ENCODE measurements around the gene SRPK3. TPM values are rescaled to one million over a fixed set of nuclear protein-coding genes. Genes with fewer than 3 reads are reported as not detected.

Gene SRPK3
- total RNA-seq, 2 donors from 2014 or later, result not detected

DNA sequence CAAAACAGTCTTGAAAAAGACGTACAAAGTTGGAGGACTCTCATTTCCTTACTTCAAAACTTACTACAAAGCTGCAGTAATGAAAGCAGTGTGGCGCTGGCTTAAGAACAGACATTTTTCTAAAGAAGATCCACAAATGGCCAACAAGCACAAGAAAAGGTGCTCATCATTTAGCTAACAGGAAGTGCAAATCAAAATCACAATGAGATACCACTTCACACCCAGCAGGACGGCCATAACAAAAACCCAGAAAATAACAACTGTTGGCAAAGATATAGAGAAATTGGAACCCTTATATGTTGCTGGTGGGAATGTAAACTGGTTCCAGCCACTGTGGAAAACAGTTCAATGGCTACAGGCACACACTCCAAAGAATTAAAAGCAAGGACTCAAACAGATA, 46.2 kb downstream of the SRPK3 start:
- Mint-ChIP-seq H3K4me1 (ENCODE audit: low read depth in 2 of 2) (peaks cover 23 to 32% of the 10 kb centered on the region in 2 donors), H3K27ac (peak overlapping the region; percentile 12 to 16), H3K27me3 (peaks cover 0 to 6% of the 10 kb centered on the region in 2 donors), H3K9me3 (no peaks in the 10 kb centered on the region), H3K4me3 (peak overlapping the region; percentile 11), H3K36me3 (no peaks in the 10 kb centered on the region)
- DNase-seq (ENCODE audit: low spot score) (no peak), ATAC-seq (no peak)

DNA sequence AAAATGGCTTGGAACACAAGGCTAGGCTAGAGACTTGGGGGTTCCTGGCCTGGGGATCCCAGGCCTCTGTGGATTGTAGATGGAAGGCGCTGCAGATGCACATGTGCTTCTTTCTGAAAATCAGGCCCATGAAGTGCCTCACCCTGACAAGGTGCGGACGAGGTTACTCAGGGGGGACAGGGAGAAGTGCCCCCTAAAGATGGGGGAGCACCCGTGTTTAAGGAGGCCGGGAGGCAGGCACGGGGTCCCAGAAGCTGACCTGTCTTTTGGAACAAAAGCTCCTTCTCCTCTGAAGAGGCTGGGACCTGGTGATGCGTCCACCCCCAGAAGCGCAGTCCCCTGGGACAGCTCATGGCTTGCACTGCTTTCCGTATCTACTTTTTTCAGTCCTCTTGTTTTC, 47.1 kb downstream of the SRPK3 start:
- ATAC-seq (no peak), DNase-seq (ENCODE audit: low spot score) (no peak)
- Mint-ChIP-seq H3K9me3 (no peaks in the 10 kb centered on the region), H3K4me3 (peak overlapping the region; percentile 12), H3K27me3 (peaks cover 0 to 9% of the 10 kb centered on the region in 2 donors), H3K36me3 (no peaks in the 10 kb centered on the region), H3K27ac (peak overlapping the region; percentile 12 to 16), H3K4me1 (ENCODE audit: low read depth in 2 of 2) (peaks cover 15 to 27% of the 10 kb centered on the region in 2 donors)

DNA sequence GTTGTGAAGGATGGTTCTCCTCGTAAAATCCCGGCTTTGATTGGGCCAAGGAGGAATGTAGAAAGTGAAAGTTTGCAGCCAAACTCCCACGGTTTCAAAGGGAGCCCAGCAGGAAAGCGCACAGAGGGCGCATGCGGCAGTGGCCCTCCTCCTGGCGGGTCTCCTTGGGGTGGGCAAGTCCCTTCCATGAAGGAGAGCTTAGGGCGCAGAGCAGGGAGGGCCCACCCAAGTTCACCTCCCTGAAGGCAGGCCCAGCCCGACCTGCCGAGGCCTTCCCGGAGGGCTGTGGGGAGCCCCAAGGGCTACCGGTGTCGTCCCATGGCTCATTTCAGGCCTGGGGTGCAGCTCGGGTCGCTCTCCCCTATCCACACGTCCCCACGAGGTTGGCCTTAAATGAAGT, 47.5 kb downstream of the SRPK3 start:
- Mint-ChIP-seq H3K27me3 (peaks cover 0 to 9% of the 10 kb centered on the region in 2 donors), H3K9me3 (no peaks in the 10 kb centered on the region), H3K4me1 (ENCODE audit: low read depth in 2 of 2) (peaks cover 15 to 27% of the 10 kb centered on the region in 2 donors), H3K27ac (no peak overlapping the region), H3K36me3 (no peaks in the 10 kb centered on the region), H3K4me3 (peak overlapping the region; percentile 12)
- DNase-seq (ENCODE audit: low spot score) (no peak), ATAC-seq (no peak)

DNA sequence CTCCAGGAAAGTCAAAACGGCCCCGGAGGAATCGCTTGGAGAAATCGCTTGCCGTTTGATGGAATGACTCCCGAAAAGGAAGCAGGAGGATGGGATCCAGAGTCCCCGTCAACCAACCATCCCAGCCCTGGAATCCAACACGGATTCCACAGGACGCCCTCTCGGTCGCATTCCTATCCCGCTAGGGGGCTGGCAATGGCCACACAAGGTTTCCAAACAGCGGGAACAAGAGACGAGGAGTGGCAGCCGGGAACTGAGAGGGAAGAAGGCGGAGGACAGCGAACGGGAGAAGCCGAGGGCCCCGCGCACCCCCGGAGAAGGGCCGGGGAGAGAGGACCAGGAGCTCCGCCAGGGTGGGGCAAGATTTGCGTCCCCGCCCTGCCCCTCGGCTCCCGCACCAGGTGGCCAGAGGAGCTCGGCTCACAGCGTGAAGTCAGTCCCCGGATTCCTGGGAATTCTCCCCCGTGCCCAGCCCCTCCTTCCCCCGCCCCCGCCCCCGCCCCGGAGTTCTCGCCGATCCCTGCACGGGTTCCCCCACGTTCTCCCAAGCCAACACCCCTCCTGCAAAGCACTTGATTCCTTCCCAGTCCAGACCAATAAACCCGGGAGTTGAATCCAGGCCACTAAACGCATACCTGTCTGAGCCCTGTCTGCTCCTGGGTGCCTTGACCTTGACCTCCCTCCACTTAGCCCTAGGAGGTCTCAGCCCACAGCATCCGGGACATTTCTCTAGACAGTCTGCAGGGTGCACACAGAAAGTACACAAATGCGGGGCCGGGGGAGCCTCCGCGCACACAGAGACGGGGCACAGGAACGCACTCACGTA, 48.1 kb downstream of the SRPK3 start:
- DNase-seq (ENCODE audit: low spot score) (no peak), ATAC-seq (peak in 1 of 2 donors; percentile 40)
- Mint-ChIP-seq H3K36me3 (no peaks in the 10 kb centered on the region), H3K27me3 (peaks cover 0 to 9% of the 10 kb centered on the region in 2 donors), H3K4me3 (peak overlapping the region; percentile 69), H3K27ac (no peak overlapping the region), H3K4me1 (ENCODE audit: low read depth in 2 of 2) (peaks cover 15 to 23% of the 10 kb centered on the region in 2 donors), H3K9me3 (no peaks in the 10 kb centered on the region)

DNA sequence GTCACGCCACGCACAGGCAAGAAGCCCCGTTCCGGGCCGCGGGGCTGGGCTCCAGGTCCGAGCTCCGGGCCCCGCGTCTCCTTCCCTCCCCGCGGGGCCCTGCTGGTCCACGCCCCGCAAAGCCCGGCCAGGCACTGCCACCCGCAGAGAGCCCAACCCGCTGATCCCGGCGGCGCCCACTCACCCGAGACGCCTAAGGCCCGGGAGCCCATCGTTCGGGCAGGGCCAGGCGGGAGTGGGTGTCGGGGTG, 48.6 kb downstream of the SRPK3 start:
- peak overlapping the region; percentile 69 for H3K4me3 Mint-ChIP-seq
- H3K9me3 Mint-ChIP-seq, result no peaks in the 10 kb centered on the region
- ATAC-seq, result no peak
- H3K27me3 Mint-ChIP-seq, result peaks cover 0 to 9% of the 10 kb centered on the region in 2 donors
- H3K36me3 Mint-ChIP-seq, result no peaks in the 10 kb centered on the region
- no peak overlapping the region for H3K27ac Mint-ChIP-seq
- no peak for DNase-seq (ENCODE audit: low spot score)
- peaks cover 15 to 19% of the 10 kb centered on the region in 2 donors for H3K4me1 Mint-ChIP-seq (ENCODE audit: low read depth in 2 of 2)

DNA sequence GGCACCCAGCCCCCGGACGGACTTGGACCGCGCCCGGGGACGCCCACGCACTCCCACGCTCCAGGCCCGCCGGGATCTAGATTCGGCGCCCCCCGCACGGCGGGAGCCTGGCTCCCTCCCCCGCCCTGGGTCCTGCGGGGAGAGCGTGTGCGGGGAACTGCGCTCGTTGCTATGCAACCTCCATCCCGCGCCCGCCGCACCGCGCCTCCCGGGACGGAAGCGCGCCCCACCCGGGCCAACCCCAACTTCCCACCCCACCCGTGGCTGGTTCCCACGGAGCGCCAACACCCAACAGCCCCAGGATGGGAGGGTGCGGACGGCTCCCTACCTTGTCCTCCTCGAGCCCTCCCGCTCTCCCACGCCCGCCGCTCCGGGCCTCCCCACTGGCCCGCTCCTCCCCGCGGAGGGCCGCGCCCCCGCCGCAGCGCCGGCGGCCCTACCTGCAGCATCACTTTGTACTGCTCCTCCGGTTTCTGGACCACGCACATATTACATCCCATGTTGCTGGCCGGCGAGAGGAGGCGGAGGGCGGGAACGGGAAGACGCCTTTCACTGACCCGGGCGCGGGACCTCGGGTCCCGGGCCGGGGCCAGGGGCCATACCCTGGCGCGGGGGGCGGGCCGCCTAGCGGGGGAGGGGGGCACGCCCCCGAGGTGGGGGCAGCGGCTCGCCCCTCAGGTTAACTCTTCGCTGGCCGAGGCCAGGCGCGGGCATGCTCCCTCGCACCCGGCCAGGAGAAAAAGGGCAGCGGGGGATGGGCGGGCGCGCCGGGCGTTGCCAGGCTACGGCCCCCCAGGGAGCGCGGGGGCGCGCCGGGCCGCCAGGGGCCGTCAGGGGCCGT, 49.2 kb downstream of the SRPK3 start, which contains the start of gene PDZD4:
Gene PDZD4 (minus strand): TSS at position 746 of the 841 bp plus-strand sequence. CDS start 246 bp downstream, at position 500.
- peak; percentile 25 to 51 for ATAC-seq
- H3K4me1 Mint-ChIP-seq (ENCODE audit: low read depth in 2 of 2), result peaks cover 15 to 19% of the 10 kb centered on the region in 2 donors
- H3K27ac Mint-ChIP-seq, result no peak within 1 kb of the TSS
- H3K36me3 Mint-ChIP-seq, result no peaks in the 10 kb centered on the region
- peak within 1 kb of the TSS; percentile 69 for H3K4me3 Mint-ChIP-seq
- H3K9me3 Mint-ChIP-seq, result no peaks in the 10 kb centered on the region
- no peak for DNase-seq (ENCODE audit: low spot score)
- peaks cover 0 to 12% of the 10 kb centered on the region in 2 donors for H3K27me3 Mint-ChIP-seq

DNA sequence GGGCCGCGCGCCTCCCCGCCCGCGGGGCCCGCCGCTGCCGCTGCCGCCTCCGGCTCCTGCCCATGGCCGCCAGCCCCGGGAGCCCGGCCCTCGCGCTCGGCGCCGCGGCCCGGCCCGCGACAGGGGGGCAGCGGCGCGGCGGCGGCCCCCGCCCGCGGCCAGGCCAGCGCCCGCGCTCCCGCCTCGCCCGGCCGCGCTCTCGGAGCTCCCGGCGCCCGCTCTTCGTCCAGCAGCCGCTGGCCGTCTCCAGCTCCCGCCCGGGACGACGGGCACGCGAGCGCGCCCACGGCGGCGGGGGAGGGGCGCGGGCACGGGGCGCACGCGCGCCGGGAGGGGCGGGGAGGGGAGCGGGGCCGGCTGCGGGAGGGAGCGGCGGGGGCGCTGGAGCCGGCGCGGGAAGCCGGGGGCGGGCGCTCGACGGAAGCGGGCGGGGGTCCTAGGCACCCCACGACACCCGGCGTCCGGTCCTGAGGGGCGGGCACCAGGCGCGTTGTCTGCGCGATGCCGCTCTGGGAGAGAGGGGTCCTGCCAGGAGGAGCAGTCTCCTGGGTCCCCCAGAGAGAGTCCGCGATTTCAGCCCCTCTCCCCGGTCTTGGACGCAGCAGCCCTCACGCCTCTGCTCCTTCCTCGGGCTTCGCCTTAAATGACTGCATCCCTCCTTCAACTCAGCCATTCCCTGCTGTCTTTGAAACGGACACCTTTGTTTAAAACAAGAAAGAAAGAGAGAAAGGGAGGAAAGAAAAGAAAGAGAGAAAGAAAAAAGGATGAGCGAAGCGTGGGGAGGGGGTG, 50.0 kb downstream of the SRPK3 start:
- H3K36me3 Mint-ChIP-seq, result no peaks in the 10 kb centered on the region
- ATAC-seq, result peak; percentile 43 to 51

DNA sequence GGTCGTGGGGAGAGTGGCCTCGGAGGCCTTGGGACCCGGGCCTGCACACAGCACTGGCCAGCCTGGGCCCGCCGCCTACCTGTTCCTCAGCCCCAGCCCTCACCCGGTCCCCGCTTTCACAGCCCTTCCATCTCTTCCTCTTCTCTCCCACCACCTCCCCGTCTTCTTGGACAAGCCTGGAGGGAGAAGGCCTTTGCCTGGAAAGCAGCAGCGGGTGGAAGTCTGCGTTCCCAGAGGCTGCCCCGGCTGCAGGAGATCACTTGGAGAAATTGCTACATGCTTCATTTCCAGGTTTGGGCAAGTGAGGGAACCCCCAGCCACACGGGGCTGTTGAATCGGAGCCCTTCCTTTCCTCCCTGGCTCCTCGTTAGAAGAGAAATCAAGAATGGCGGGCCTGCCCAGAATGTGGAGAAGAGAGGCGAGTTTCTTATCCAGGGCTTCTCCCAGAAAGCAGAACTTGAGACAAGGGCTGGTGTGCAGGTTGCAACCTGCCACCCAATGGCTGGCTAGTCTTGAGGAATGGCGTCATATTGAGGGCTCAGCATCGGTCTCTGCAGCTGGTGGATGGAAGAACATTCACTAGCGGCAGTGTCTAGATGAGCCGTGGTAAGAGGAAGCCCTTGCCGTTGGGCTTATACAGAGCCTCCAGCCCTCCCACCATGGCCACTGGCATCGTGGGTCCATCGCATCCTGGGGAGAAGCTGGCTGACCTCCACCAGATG, 50.7 kb downstream of the SRPK3 start:
- DNase-seq (ENCODE audit: low spot score) (no peak), ATAC-seq (no peak)
- peaks cover 0 to 12% of the 10 kb centered on the region in 2 donors for H3K27me3 Mint-ChIP-seq
- H3K9me3 Mint-ChIP-seq, result no peaks in the 10 kb centered on the region
- peaks cover 11 to 14% of the 10 kb centered on the region in 2 donors for H3K4me1 Mint-ChIP-seq (ENCODE audit: low read depth in 2 of 2)
- H3K4me3 Mint-ChIP-seq, result no peak overlapping the region
- no peak overlapping the region for H3K27ac Mint-ChIP-seq
- no peaks in the 10 kb centered on the region for H3K36me3 Mint-ChIP-seq

More for the DNA sequence above, 50.0 kb downstream of the SRPK3 start:
- no peaks in the 10 kb centered on the region for H3K9me3 Mint-ChIP-seq
- no peak overlapping the region for H3K4me3 Mint-ChIP-seq
- DNase-seq (ENCODE audit: low spot score), result no peak
- peaks cover 0 to 12% of the 10 kb centered on the region in 2 donors for H3K27me3 Mint-ChIP-seq
- peaks cover 11 to 14% of the 10 kb centered on the region in 2 donors for H3K4me1 Mint-ChIP-seq (ENCODE audit: low read depth in 2 of 2)
- H3K27ac Mint-ChIP-seq, result no peak overlapping the region

DNA sequence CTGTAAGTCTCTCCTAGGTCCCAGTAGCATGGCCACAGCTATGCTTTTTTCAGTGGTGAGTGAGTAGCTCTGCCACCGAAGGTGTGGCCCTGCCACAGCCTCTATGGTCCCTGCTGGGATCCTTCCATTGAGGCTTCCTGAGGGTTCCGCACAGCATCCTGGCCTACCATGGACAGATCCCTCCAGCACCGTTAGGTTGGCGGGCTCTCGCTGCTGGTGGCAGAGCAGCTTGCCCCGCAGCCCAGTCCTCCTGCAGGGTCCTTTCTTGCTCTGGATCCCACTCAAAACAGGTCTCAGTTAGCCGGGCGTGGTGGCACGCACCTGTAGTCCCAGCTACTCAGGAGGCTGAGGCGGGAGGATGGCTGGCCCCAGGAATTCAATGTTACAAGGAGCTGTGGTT, 51.9 kb downstream of the SRPK3 start:
- Mint-ChIP-seq H3K36me3 (no peaks in the 10 kb centered on the region), H3K27ac (no peak overlapping the region), H3K27me3 (peaks cover 0 to 8% of the 10 kb centered on the region in 2 donors), H3K4me3 (no peak overlapping the region), H3K4me1 (ENCODE audit: low read depth in 2 of 2) (peaks cover under 1 to 7% of the 10 kb centered on the region in 2 donors), H3K9me3 (no peaks in the 10 kb centered on the region)
- ATAC-seq (peak in 1 of 2 donors; percentile 13), DNase-seq (ENCODE audit: low spot score) (no peak)

Other genes starting within 250 kb of the SRPK3 start
- gene CCNQ, start 181.9 kb upstream of the SRPK3 start, total RNA-seq, result 10 to 100 TPM; 16.4 to 30.7 TPM
- gene DUSP9, start 133.8 kb upstream of the SRPK3 start, total RNA-seq, result not detected
- not detected for gene PNCK, start 107.2 kb upstream of the SRPK3 start, total RNA-seq
- gene SLC6A8, start 93.1 kb upstream of the SRPK3 start, total RNA-seq, result 1 to 10 TPM; 2.3 to 4.1 TPM
- gene BCAP31, start 56.7 kb upstream of the SRPK3 start, total RNA-seq, result 100 to 1,000 TPM; 156 to 159 TPM
- 10 to 100 TPM in 1 of 2 donors, 1 to 10 TPM in 1; 7.4 to 12.2 TPM for gene ABCD1, start 56.2 kb upstream of the SRPK3 start, total RNA-seq
- 1 to 10 TPM in 1 of 2 donors, under 1 TPM in 1; 0.48 to 2.4 TPM for gene PLXNB3, start 16.8 kb upstream of the SRPK3 start, total RNA-seq
- gene IDH3G, start 13.3 kb downstream of the SRPK3 start, total RNA-seq, result 10 to 100 TPM; 62.5 to 74.1 TPM
- gene SSR4, start 13.6 kb downstream of the SRPK3 start, total RNA-seq, result 100 to 1,000 TPM; 266 to 306 TPM
- 1 to 10 TPM; 2.2 to 2.7 TPM for gene PDZD4, start 49.5 kb downstream of the SRPK3 start, total RNA-seq
- 1 to 10 TPM in 1 of 2 donors, under 1 TPM in 1; 0.74 to 1.2 TPM for gene L1CAM, start 105.1 kb downstream of the SRPK3 start, total RNA-seq
- not detected for gene AVPR2, start 123.6 kb downstream of the SRPK3 start, total RNA-seq
- gene ARHGAP4, start 145.2 kb downstream of the SRPK3 start, total RNA-seq, result 100 to 1,000 TPM; 155 to 276 TPM
- 100 to 1,000 TPM; 115 to 175 TPM for gene NAA10, start 154.0 kb downstream of the SRPK3 start, total RNA-seq
- 1 to 10 TPM; 4.8 to 5.4 TPM for gene RENBP, start 163.6 kb downstream of the SRPK3 start, total RNA-seq
- 100 to 1,000 TPM; 105 to 131 TPM for gene HCFC1, start 190.8 kb downstream of the SRPK3 start, total RNA-seq
- 1 to 10 TPM; 2.4 to 6.9 TPM for gene TMEM187, start 191.7 kb downstream of the SRPK3 start, total RNA-seq
- 100 to 1,000 TPM; 136 to 258 TPM for gene IRAK1, start 238.9 kb downstream of the SRPK3 start, total RNA-seq

Data from natural killer cell treated with Interleukin-12 subunit alpha and Interleukin-12 subunit beta and Interleukin-15 and Interleukin-18, amount 100 ng/mL, for 72 hours (primary cell).